CD4-positive, CD25-positive, alpha-beta regulatory T cell (primary cell): Measurements from ENCODE around the gene VTI1A. TPM values are rescaled to one million over a fixed set of nuclear protein-coding genes. Genes with fewer than 3 reads are reported as not detected.

ENCODE experiments used
- ATAC-seq, 2 donors: fragments of 150-1000 bp; cut with Tn5 transposase; one replicate each; pipeline ENCODE4 v1.10.0; 2021; ENCODE audit warnings: low read depth in 2 of 2, moderate number of reproducible peaks in 2 of 2, moderate library complexity in 1 of 2
- DNase-seq, 3 donors: peaks; one replicate each; pipeline versions ENCODE4 v3.0.0 to v3.0.0-alpha.2; 2012 to 2022; ENCODE audit warnings: mixed read lengths in 1 of 3
- H3K27ac ChIP-seq: one replicate; pipeline ENCODE4 v1.7.0; 2013; ENCODE audit warnings: mild to moderate bottlenecking, low read length; ENCODE audit not compliant: insufficient read depth, poor library complexity, severe bottlenecking
- H3K27me3 ChIP-seq: one replicate; pipeline ENCODE4 v1.7.0; 2013; ENCODE audit warnings: low read length; ENCODE audit not compliant: control insufficient read depth, insufficient read depth
- H3K36me3 ChIP-seq: one replicate; pipeline ENCODE4 v1.7.0; 2013; ENCODE audit warnings: mild to moderate bottlenecking, low read length, moderate library complexity; ENCODE audit not compliant: control insufficient read depth, insufficient read depth
- H3K4me1 ChIP-seq: 2 replicates; pipeline ENCODE4 v1.7.0; 2013; ENCODE audit warnings: mild to moderate bottlenecking, low read length; ENCODE audit not compliant: insufficient read depth, control insufficient read depth, poor library complexity, severe bottlenecking
- H3K4me3 ChIP-seq: one replicate; pipeline ENCODE4 v1.7.0; 2013; ENCODE audit warnings: low read depth, mild to moderate bottlenecking, low read length, moderate library complexity
- H3K9me3 ChIP-seq, 2 experiments: 1 replicate in 1 of 2; 2 replicates in 1 of 2; pipeline ENCODE4 v1.7.0; 2013; ENCODE audit warnings: low read length in 2 of 2, mild to moderate bottlenecking in 1 of 2, moderate library complexity in 1 of 2; ENCODE audit not compliant: control insufficient read depth in 2 of 2
- H3K27ac Mint-ChIP-seq, 3 donors: one replicate each; pipeline ENCODE4 v1.8.0; 2020 to 2022; ENCODE audit warnings: mild to moderate bottlenecking in 3 of 3, mixed read lengths in 3 of 3, moderate library complexity in 2 of 3
- H3K27me3 Mint-ChIP-seq: one replicate; pipeline ENCODE4 v1.8.0; 2022; ENCODE audit warnings: mild to moderate bottlenecking, mixed read lengths
- H3K36me3 Mint-ChIP-seq: one replicate; pipeline ENCODE4 v1.8.0; 2020; ENCODE audit warnings: mixed read lengths
- H3K4me1 Mint-ChIP-seq, 4 donors: one replicate each; pipeline ENCODE4 v1.8.0; 2020 to 2022; ENCODE audit warnings: mixed read lengths in 4 of 4, mild to moderate bottlenecking in 1 of 4
- H3K4me3 Mint-ChIP-seq, 4 donors: one replicate each; pipeline ENCODE4 v1.8.0; 2020 to 2022; ENCODE audit warnings: mild to moderate bottlenecking in 4 of 4, mixed read lengths in 4 of 4, moderate library complexity in 3 of 4
- H3K9me3 Mint-ChIP-seq, 7 donors: one replicate each; pipeline ENCODE4 v1.8.0; 2020 to 2022; ENCODE audit warnings: mixed read lengths in 7 of 7, mild to moderate bottlenecking in 3 of 7, moderate library complexity in 2 of 7
- polyA plus RNA-seq, 4 donors: library from polyadenylated mRNA; unstranded; fragments of 300-500 nt; fragmentation: Illumina TruSeq; gene quantifications; one replicate each; pipeline ENCODE4 v1.2.3, GENCODE V29; 2021
- total RNA-seq: library from RNA; stranded (reverse); gene quantifications from one replicate; pipeline ENCODE4 v1.2.3, GENCODE V29; 2022

The VTI1A gene
- total and polyA plus RNA-seq, 5 donors from 2014 or later, result 25.5 to 77.7 (median 35.1) TPM

- no peaks in the 10 kb centered on the region for H3K27me3 Mint-ChIP-seq
- peaks cover 15% of the 10 kb centered on the region for H3K36me3 ChIP-seq
- no peaks in the 10 kb centered on the region for H3K9me3 Mint-ChIP-seq
- no peak overlapping the region for H3K27ac Mint-ChIP-seq
- no peak overlapping the region for H3K4me3 ChIP-seq
- no peaks in the 10 kb centered on the region for H3K9me3 ChIP-seq
- peaks cover 42% of the 10 kb centered on the region for H3K36me3 Mint-ChIP-seq
- no peak overlapping the region for H3K27ac ChIP-seq
- H3K4me1 Mint-ChIP-seq, result peaks cover 0 to 2% (median 0%) of the 10 kb centered on the region in 4 donors
- no peaks in the 10 kb centered on the region for H3K4me1 ChIP-seq
- no peak overlapping the region for H3K4me3 Mint-ChIP-seq
- ATAC-seq (no peak), DNase-seq (no peak)
- H3K27me3 ChIP-seq, result no peaks in the 10 kb centered on the region
Observed at GRCh38 chr10:112669989-112670388, 223.0 kb downstream of the VTI1A start.

DNA sequence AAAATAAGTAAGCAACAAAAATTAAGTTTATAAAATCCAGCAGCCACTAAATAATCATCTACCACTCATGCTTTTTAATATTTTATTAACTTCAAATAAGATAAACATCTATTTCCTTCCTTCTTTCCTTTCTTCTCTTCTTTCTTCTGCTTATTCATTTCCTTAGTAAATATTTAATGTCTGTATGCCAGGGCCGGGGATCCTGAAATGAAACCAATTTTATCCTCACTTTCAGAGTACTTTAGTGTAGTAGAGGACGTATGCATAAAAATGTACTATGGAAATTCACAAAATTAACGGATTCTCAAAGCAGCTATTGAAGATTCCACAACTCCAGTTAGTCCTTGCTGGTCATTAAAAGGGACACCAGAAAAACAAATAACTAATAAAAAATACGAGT lies 224.7 kb downstream of the VTI1A start:
- Mint-ChIP-seq H3K27me3 (no peaks in the 10 kb centered on the region), H3K36me3 (peaks cover 41% of the 10 kb centered on the region)

DNA sequence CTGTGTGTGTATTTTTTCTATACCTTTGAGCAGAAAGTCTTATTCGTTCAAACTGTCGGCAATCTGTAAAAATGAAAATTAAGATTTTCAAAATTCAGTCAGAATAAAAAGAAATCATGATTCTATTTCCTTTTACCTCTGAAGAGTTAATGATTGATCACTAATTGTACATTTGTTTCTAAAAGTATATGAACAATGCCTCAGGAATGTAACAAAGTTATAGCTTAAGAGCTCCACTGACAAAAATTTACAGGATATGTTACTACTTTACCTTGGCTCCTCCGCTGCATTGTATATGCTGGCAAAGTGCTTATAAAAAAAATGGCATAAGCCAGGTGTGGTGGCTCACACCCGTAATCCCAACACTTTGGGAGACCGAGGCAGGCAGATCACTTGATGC lies 225.7 kb downstream of the VTI1A start:
- H3K4me1 ChIP-seq, result no peaks in the 10 kb centered on the region
- peaks cover 37% of the 10 kb centered on the region for H3K36me3 Mint-ChIP-seq
- peaks cover 31% of the 10 kb centered on the region for H3K36me3 ChIP-seq
- DNase-seq (no peak), ATAC-seq (no peak)
- no peak overlapping the region for H3K27ac ChIP-seq
- no peak overlapping the region for H3K4me3 ChIP-seq
- no peaks in the 10 kb centered on the region for H3K27me3 ChIP-seq
- peaks cover 0 to 2% (median 0%) of the 10 kb centered on the region in 4 donors for H3K4me1 Mint-ChIP-seq
- H3K27me3 Mint-ChIP-seq, result no peaks in the 10 kb centered on the region
- H3K4me3 Mint-ChIP-seq, result no peak overlapping the region
- H3K9me3 Mint-ChIP-seq, result no peaks in the 10 kb centered on the region
- no peak overlapping the region for H3K27ac Mint-ChIP-seq
- no peaks in the 10 kb centered on the region for H3K9me3 ChIP-seq

More for the DNA sequence above, 224.7 kb downstream of the VTI1A start:
- no peaks in the 10 kb centered on the region for H3K27me3 ChIP-seq
- H3K9me3 ChIP-seq, result no peaks in the 10 kb centered on the region
- H3K36me3 ChIP-seq, result peaks cover 25% of the 10 kb centered on the region
- H3K4me3 ChIP-seq, result no peak overlapping the region
- Mint-ChIP-seq H3K4me1 (peaks cover 0 to 2% (median 0%) of the 10 kb centered on the region in 4 donors), H3K27ac (no peak overlapping the region), H3K9me3 (no peaks in the 10 kb centered on the region), H3K4me3 (no peak overlapping the region)
- H3K4me1 ChIP-seq, result no peaks in the 10 kb centered on the region
- DNase-seq (no peak), ATAC-seq (no peak)
- H3K27ac ChIP-seq, result no peak overlapping the region

GRCh38 chr10:112675560-112676083 lies 228.6 kb downstream of the VTI1A start:
- Mint-ChIP-seq H3K27ac (no peak overlapping the region), H3K9me3 (no peaks in the 10 kb centered on the region), H3K4me1 (peaks cover 0 to 2% (median 0%) of the 10 kb centered on the region in 4 donors), H3K36me3 (peaks cover 23% of the 10 kb centered on the region), H3K4me3 (no peak overlapping the region), H3K27me3 (no peaks in the 10 kb centered on the region)
- Histone ChIP-seq H3K27me3 (no peaks in the 10 kb centered on the region), H3K4me3 (no peak overlapping the region), H3K27ac (no peak overlapping the region), H3K36me3 (peaks cover 21% of the 10 kb centered on the region), H3K9me3 (no peaks in the 10 kb centered on the region), H3K4me1 (no peaks in the 10 kb centered on the region)
- DNase-seq, result no peak
- ATAC-seq, result no peak

GRCh38 chr10:112677689-112678088 lies 230.7 kb downstream of the VTI1A start:
- Histone ChIP-seq H3K9me3 (no peaks in the 10 kb centered on the region), H3K27ac (no peak overlapping the region), H3K36me3 (peaks cover 21% of the 10 kb centered on the region), H3K4me3 (no peak overlapping the region), H3K4me1 (no peaks in the 10 kb centered on the region), H3K27me3 (no peaks in the 10 kb centered on the region)
- no peak overlapping the region for H3K4me3 Mint-ChIP-seq
- H3K27ac Mint-ChIP-seq, result no peak overlapping the region
- H3K36me3 Mint-ChIP-seq, result peaks cover 20% of the 10 kb centered on the region
- DNase-seq (no peak), ATAC-seq (no peak)
- H3K4me1 Mint-ChIP-seq, result no peaks in the 10 kb centered on the region
- H3K27me3 Mint-ChIP-seq, result no peaks in the 10 kb centered on the region
- no peaks in the 10 kb centered on the region for H3K9me3 Mint-ChIP-seq

- Histone ChIP-seq H3K27me3 (no peaks in the 10 kb centered on the region), H3K4me1 (no peaks in the 10 kb centered on the region), H3K36me3 (peaks cover 20% of the 10 kb centered on the region), H3K9me3 (no peaks in the 10 kb centered on the region), H3K4me3 (no peak overlapping the region), H3K27ac (no peak overlapping the region)
- no peaks in the 10 kb centered on the region for H3K27me3 Mint-ChIP-seq
- H3K4me1 Mint-ChIP-seq, result no peaks in the 10 kb centered on the region
- ATAC-seq, result no peak
- H3K4me3 Mint-ChIP-seq, result no peak overlapping the region
- DNase-seq, result no peak
- no peaks in the 10 kb centered on the region for H3K9me3 Mint-ChIP-seq
- H3K27ac Mint-ChIP-seq, result no peak overlapping the region
- peaks cover 16% of the 10 kb centered on the region for H3K36me3 Mint-ChIP-seq
Observed at GRCh38 chr10:112678581-112678980, 231.6 kb downstream of the VTI1A start.

DNA sequence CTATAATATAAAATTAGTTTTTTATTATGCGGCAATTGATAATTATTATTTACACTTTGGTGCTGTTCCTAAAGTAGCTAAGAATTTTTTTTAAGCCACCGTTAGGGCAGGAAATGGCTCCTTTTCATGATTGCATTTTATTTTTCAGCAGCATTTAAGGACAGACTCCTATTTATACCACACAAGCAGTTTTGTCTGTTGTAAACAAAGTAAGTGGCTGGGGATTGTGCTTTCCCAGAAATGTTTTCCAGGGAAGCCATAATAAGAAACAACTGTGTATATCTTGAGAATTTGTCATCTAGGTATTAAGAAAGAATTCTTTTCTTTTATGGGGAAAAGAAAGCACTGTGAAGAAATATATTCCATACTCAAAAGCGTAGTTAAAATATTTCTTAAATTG lies 232.0 kb downstream of the VTI1A start:
- Mint-ChIP-seq H3K4me3 (no peak overlapping the region), H3K36me3 (peaks cover 14% of the 10 kb centered on the region), H3K9me3 (no peaks in the 10 kb centered on the region), H3K4me1 (no peaks in the 10 kb centered on the region), H3K27me3 (no peaks in the 10 kb centered on the region), H3K27ac (no peak overlapping the region)
- H3K27me3 ChIP-seq, result no peaks in the 10 kb centered on the region
- H3K4me1 ChIP-seq, result no peaks in the 10 kb centered on the region
- DNase-seq (no peak), ATAC-seq (no peak)
- H3K9me3 ChIP-seq, result no peaks in the 10 kb centered on the region
- no peak overlapping the region for H3K4me3 ChIP-seq
- H3K36me3 ChIP-seq, result peaks cover 20% of the 10 kb centered on the region
- no peak overlapping the region for H3K27ac ChIP-seq

DNA sequence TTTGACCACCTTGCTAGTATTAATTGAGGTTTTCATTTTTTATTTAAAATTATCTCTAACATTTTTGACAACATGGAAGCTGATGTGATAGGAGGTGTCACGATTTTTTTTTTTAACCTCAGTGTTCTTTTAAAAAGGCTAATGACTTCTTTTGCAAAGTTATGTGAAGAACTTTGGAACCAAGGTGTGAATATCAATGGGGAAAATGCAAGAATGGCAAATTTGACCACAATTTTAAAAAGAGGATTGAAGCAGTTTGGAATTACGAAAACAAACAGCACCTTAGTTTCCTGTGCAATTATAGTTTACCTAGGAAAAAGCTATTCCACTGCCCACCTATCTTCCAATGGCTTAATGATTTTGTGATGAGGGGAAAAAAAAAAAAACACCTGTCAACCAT lies 232.4 kb downstream of the VTI1A start:
- Mint-ChIP-seq H3K4me3 (no peak overlapping the region), H3K36me3 (peaks cover 12% of the 10 kb centered on the region), H3K27me3 (no peaks in the 10 kb centered on the region), H3K4me1 (no peaks in the 10 kb centered on the region), H3K27ac (no peak overlapping the region), H3K9me3 (no peaks in the 10 kb centered on the region)
- H3K9me3 ChIP-seq, result no peaks in the 10 kb centered on the region
- H3K4me1 ChIP-seq, result no peaks in the 10 kb centered on the region
- no peak overlapping the region for H3K4me3 ChIP-seq
- H3K36me3 ChIP-seq, result peaks cover 20% of the 10 kb centered on the region
- no peak for DNase-seq
- ATAC-seq, result no peak
- no peaks in the 10 kb centered on the region for H3K27me3 ChIP-seq
- no peak overlapping the region for H3K27ac ChIP-seq
